Endothelial cell of umbilical vein (primary cell): ENCODE measurements around the gene ZMAT3. TPM values are rescaled to one million over a fixed set of nuclear protein-coding genes. Genes with fewer than 3 reads are reported as not detected.
"Not testable (repeated sequence)": the region's sequence is repeated elsewhere in the genome, so short reads cannot be mapped to it uniquely, and the experiment has no call there.

Experiments used
- BruUV-seq: library from RNA; stranded (reverse); fragments of 400-500 nt; replicated peaks from 2 replicates; lab custom pipeline; 2021; lab: Mats Ljungman, UMichigan
- CTCF ChIA-PET: fragments of 300-600, 350-600 bp; sonication (Branson Sonifier 250); formaldehyde crosslinking; loops from one replicate; lab custom pipeline; 2021; ENCODE audit warnings: antibody characterized with exemption, inconsistent platforms; lab: Charles Lee
- POLR2A ChIA-PET: fragments of 300-600, 350-600 bp; sonication (Branson Sonifier 250); formaldehyde crosslinking; loops from one replicate; lab custom pipeline; 2021; ENCODE audit warnings: antibody characterized with exemption, inconsistent platforms; lab: Charles Lee
- DNase-seq: peaks from one replicate; pipeline ENCODE4 v3.0.0-alpha.2; 2011; ENCODE audit warnings: low read depth, low spot score
- FAIRE-seq: peaks from 2 replicates; lab custom pipeline; 2011; peaks lifted over from hg19 to GRCh38; lab: Jason Lieb, UNC
- H2AFZ ChIP-seq: 2 replicates; pipeline ENCODE4 v1.6.0; 2012; ENCODE audit warnings: low read depth, low read length, control low read depth, inconsistent platforms
- H3K27ac ChIP-seq: 2 replicates; pipeline ENCODE4 v1.5.1; 2011; ENCODE audit warnings: low read depth, mild to moderate bottlenecking, control low read depth, low read length, moderate library complexity; ENCODE audit not compliant: insufficient read depth
- H3K27me3 ChIP-seq, 2 experiments: 2 replicates each; pipeline versions ENCODE4 v1.6.0 to v1.6.1; 2011; ENCODE audit warnings: low read length in 2 of 2, mixed read lengths in 1 of 2; ENCODE audit not compliant: control insufficient read depth in 2 of 2, insufficient read depth in 2 of 2
- H3K36me3 ChIP-seq, 2 experiments: 2 replicates in 1 of 2; 3 replicates in 1 of 2; pipeline ENCODE4 v1.5.1; 2011; ENCODE audit warnings: low read length in 2 of 2, mild to moderate bottlenecking in 1 of 2, moderate library complexity in 1 of 2; ENCODE audit not compliant: control insufficient read depth in 2 of 2, insufficient read depth in 2 of 2; ENCODE audit errors: extremely low read depth in 1 of 2
- H3K4me1 ChIP-seq: 3 replicates; pipeline ENCODE4 v1.5.1; 2011; ENCODE audit warnings: mild to moderate bottlenecking, low read length; ENCODE audit not compliant: control insufficient read depth, insufficient read depth; ENCODE audit errors: extremely low read depth
- H3K4me2 ChIP-seq: 2 replicates; pipeline ENCODE4 v1.6.1; 2011; ENCODE audit warnings: low read length, control low read depth, mixed read lengths; ENCODE audit not compliant: insufficient read depth
- H3K4me3 ChIP-seq, 3 experiments: fragments of 200-600 bp in 1 of 3; sonication (generic), shearing (Covaris generic) in 1 of 3; replicated peaks in 1 of 3; 2 replicates each; pipeline ENCODE4 v1.5.1; 2011 to 2016; ENCODE audit warnings: control low read depth in 3 of 3, low read length in 3 of 3, mild to moderate bottlenecking in 2 of 3, inconsistent platforms in 1 of 3, low read depth in 1 of 3, moderate library complexity in 1 of 3; ENCODE audit not compliant: insufficient read depth in 1 of 3
- H3K79me2 ChIP-seq: 2 replicates; pipeline ENCODE4 v1.6.0; 2012; ENCODE audit warnings: low read length, inconsistent platforms; ENCODE audit not compliant: control insufficient read depth, insufficient read depth
- H3K9ac ChIP-seq: replicated peaks from 2 replicates; pipeline ENCODE3; 2011; ENCODE audit warnings: low read length, control low read depth; ENCODE audit not compliant: insufficient read depth; ENCODE audit errors: extremely low read depth
- H3K9me1 ChIP-seq: replicated peaks from 3 replicates; pipeline ENCODE4 v1.6.0; 2011; ENCODE audit warnings: mild to moderate bottlenecking, low read length; ENCODE audit not compliant: control insufficient read depth, insufficient read depth; ENCODE audit errors: extremely low read depth
- H3K9me3 ChIP-seq: replicated peaks from 2 replicates; pipeline ENCODE4 v1.5.1; 2012; ENCODE audit warnings: low read length, inconsistent platforms; ENCODE audit not compliant: control insufficient read depth, insufficient read depth
- H4K20me1 ChIP-seq: replicated peaks from 2 replicates; pipeline ENCODE3; 2011; ENCODE audit warnings: mild to moderate bottlenecking, low read length; ENCODE audit not compliant: control insufficient read depth, insufficient read depth; ENCODE audit errors: extremely low read depth
- EZH2 ChIP-seq: IDR thresholded peaks from 2 replicates; pipeline ENCODE4 v1.6.1; 2012; ENCODE audit warnings: borderline replicate concordance, low read depth, mild to moderate bottlenecking, moderate library complexity, low read length, inconsistent platforms; ENCODE audit not compliant: severe bottlenecking
- MYC ChIP-seq: IDR thresholded peaks from one replicate; pipeline ENCODE4 v1.6.1; 2011; ENCODE audit warnings: mild to moderate bottlenecking, low read depth, low read length
- POLR2AphosphoS5 ChIP-seq: IDR thresholded peaks from 2 replicates; pipeline ENCODE4 v1.6.1; 2012; ENCODE audit warnings: low read depth, mild to moderate bottlenecking, control low read depth, low read length, moderate library complexity; ENCODE audit not compliant: insufficient read depth
- dilution Hi-C: fragments of 300-500 bp; cut with MboI; formaldehyde crosslinking; loops from one replicate; pipeline ENCODE4 v1.15.0; 2019; ENCODE audit warnings: low sequenced_read_pairs; ENCODE audit not compliant: extremely low pct_ligation_motif_present
- intact Hi-C: fragments of 100-400 bp; cut with micrococcal nuclease; formaldehyde crosslinking; loops from one replicate; pipeline ENCODE4 v1.10.0; 2022
- polyA plus RNA-seq, 4 experiments: library from polyadenylated mRNA; depleted of rRNA in 3 of 4; stranded (reverse) in 3 of 4; unstranded in 1 of 4; fragments of >200 nt; gene quantifications; 2 replicates each; pipeline versions ENCODE4 v1.2.1 to v1.2.3, GENCODE V29; 2011 to 2012; ENCODE audit warnings: missing spikeins in 1 of 4
- total RNA-seq: library from RNA; stranded (reverse); gene quantifications from 2 replicates; pipeline ENCODE4 v1.2.3, GENCODE V29; 2021
- TF ChIP-seq, protein P1 (sequence below), 2 donors: IDR thresholded peaks; 1 replicate in 1 of 2; 2 replicates in 1 of 2; pipeline ENCODE4 v1.5.1; 2011; ENCODE audit warnings: low read length in 2 of 2, mild to moderate bottlenecking in 2 of 2, moderate library complexity in 2 of 2, control low read depth in 1 of 2, inconsistent platforms in 1 of 2, low read depth in 1 of 2; ENCODE audit not compliant: insufficient read depth in 1 of 2; ENCODE audit errors: extremely low read depth in 1 of 2
- TF ChIP-seq, protein P2 (sequence below): IDR thresholded peaks from 2 replicates; pipeline ENCODE4 v1.6.1; 2011; ENCODE audit not compliant: insufficient read depth, insufficient read length

The ZMAT3 gene
- total and polyA plus RNA-seq, 2 donors (not counting 3 experiments of a cell fraction or from before 2014, with no cell fraction given), result 13.2 to 33.1 TPM

DNA sequence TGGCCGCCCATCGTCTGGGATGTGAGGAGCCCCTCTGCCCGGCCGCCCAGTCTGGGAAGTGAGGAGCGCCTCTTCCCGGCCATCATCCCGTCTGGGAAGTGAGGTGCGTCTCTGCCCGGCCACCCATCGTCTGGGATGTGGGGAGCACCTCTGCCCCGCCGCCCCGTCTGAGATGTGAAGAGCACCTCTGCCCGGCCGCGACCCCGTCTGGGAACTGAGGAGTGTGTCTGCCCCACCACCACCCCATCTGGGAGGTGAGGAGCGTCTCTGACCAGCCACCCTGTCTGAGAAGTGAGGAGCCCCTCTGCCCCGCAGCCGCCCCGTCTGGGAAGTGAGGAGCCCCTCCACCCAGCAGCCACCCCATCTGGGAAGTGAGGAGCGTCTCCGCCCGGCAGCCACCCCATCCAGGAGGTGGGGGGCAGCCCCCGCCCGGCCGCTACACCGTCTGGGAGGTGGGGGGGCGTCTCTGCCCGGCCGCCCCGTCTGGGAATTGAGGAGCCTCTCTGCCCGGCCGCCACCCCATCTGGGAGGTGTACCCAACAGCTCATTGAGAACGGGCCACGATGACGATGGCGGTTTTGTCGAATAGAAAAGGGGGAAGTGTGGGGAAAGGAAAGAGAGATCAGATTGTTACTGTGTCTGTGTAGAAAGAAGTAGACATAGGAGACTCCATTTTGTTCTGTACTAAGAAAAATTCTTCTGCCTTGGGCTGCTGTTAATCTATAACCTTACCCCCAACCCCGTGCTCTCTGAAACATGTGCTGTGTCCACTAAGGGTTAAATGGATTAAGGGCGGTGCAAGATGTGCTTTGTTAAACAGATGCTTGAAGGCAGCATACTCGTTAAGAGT lies 38.9 kb downstream of the ZMAT3 start:
- H3K4me2 ChIP-seq, H2AFZ ChIP-seq, H3K9ac ChIP-seq, H3K9me3 ChIP-seq, H4K20me1 ChIP-seq, DNase-seq, H3K27ac ChIP-seq, CTCF ChIA-PET, H3K36me3 ChIP-seq, FAIRE-seq, H3K4me1 ChIP-seq, BruUV-seq, dilution Hi-C loops, H3K27me3 ChIP-seq, intact Hi-C loops, H3K9me1 ChIP-seq, H3K4me3 ChIP-seq, POLR2A ChIA-PET: not testable (repeated sequence)
- H3K79me2 ChIP-seq, result peaks cover 47% of the 10 kb centered on the region

DNA sequence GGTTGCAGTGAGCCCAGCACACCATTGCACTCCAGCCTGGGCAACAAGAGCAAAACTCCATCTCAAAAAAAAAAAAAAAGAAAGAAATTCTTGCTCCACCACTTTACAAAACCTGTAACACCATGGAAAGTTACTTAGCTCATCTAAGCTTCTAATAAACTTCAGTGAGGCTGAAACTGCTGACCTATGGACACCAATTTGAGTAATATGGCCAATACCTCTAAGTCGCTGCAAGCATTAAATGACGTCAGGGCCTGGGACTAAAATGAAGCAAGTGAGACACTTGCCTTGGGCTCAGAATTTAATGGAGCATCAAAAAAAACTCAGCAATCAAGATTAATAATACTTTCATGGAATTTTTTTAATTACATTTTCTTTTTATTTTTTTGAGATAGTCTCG lies 42.5 kb downstream of the ZMAT3 start:
- CTCF ChIA-PET, result no interaction called here
- intact Hi-C loops (no loop called here), dilution Hi-C loops (no loop called here)
- no peak for DNase-seq
- POLR2A ChIA-PET, result no interaction called here
- Histone ChIP-seq H2AFZ (no peak overlapping the region), H4K20me1 (peaks cover 2% of the 10 kb centered on the region), H3K27ac (no peak overlapping the region), H3K36me3 (no peaks in the 10 kb centered on the region), H3K4me2 (no peak overlapping the region), H3K79me2 (peaks cover 12% of the 10 kb centered on the region), H3K27me3 (no peaks in the 10 kb centered on the region), H3K4me3 (no peak overlapping the region), H3K9me1 (no peaks in the 10 kb centered on the region), H3K9me3 (no peaks in the 10 kb centered on the region), H3K4me1 (no peaks in the 10 kb centered on the region), H3K9ac (no peak overlapping the region)
- TF ChIP-seq MYC (no peak), EZH2 (no peak), POLR2AphosphoS5 (no peak)
- TF ChIP-seq, protein P1, sequence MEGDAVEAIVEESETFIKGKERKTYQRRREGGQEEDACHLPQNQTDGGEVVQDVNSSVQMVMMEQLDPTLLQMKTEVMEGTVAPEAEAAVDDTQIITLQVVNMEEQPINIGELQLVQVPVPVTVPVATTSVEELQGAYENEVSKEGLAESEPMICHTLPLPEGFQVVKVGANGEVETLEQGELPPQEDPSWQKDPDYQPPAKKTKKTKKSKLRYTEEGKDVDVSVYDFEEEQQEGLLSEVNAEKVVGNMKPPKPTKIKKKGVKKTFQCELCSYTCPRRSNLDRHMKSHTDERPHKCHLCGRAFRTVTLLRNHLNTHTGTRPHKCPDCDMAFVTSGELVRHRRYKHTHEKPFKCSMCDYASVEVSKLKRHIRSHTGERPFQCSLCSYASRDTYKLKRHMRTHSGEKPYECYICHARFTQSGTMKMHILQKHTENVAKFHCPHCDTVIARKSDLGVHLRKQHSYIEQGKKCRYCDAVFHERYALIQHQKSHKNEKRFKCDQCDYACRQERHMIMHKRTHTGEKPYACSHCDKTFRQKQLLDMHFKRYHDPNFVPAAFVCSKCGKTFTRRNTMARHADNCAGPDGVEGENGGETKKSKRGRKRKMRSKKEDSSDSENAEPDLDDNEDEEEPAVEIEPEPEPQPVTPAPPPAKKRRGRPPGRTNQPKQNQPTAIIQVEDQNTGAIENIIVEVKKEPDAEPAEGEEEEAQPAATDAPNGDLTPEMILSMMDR (IDR thresholded peaks at IDR 0.05; ENCODE audit: extremely low read depth in 1 of 2, insufficient read depth in 1 of 2, low read depth in 1 of 2, low read length in 2 of 2), result no peak
- TF ChIP-seq, protein P2, sequence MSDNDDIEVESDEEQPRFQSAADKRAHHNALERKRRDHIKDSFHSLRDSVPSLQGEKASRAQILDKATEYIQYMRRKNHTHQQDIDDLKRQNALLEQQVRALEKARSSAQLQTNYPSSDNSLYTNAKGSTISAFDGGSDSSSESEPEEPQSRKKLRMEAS, result no peak
- no peak for FAIRE-seq
- no TSS peak for BruUV-seq
